Upper lobe of left lung (tissue), 6 donors: ENCODE measurements around the gene PRPH. TPM values are rescaled to one million over a fixed set of nuclear protein-coding genes. Genes with fewer than 3 reads are reported as not detected.

Source experiments
- ATAC-seq, 2 donors: fragments of 200-7000 bp; cut with Tn5 transposase; one replicate each; pipeline ENCODE4 v1.9.1; 2022; ENCODE audit warnings: mild to moderate bottlenecking in 2 of 2, moderate library complexity in 2 of 2; ENCODE audit not compliant: low FRiP score in 2 of 2
- DNase-seq, 2 donors: peaks; one replicate each; pipeline ENCODE4 v3.0.0-alpha.2; 2019 to 2020
- H3K27ac ChIP-seq, 4 donors: fragments of 200-600 bp; sonication (generic); one replicate each; pipeline ENCODE4 v1.5.1; 2016 to 2019
- H3K27me3 ChIP-seq, 4 donors: fragments of 200-600 bp; sonication (generic); one replicate each; pipeline ENCODE4 v1.5.1; 2017 to 2019
- H3K36me3 ChIP-seq, 4 donors: fragments of 200-600 bp; sonication (generic); one replicate each; pipeline ENCODE4 v1.5.1; 2016 to 2019
- H3K4me1 ChIP-seq, 4 donors: fragments of 200-600 bp; sonication (generic); one replicate each; pipeline ENCODE4 v1.5.1; 2018 to 2019
- H3K4me3 ChIP-seq, 4 donors: fragments of 200-600 bp; sonication (generic); one replicate each; pipeline ENCODE4 v1.5.1; 2017 to 2019; ENCODE audit warnings: mild to moderate bottlenecking in 2 of 4, moderate library complexity in 1 of 4
- H3K9me3 ChIP-seq, 4 donors: fragments of 200-600 bp; sonication (generic); one replicate each; pipeline ENCODE4 v1.5.1; 2018 to 2019
- CTCF ChIP-seq, 6 experiments: fragments of 450-650 bp in 4 of 6; fragments of 200-600 bp in 2 of 6; sonication (generic) in 2 of 6; IDR thresholded peaks; one replicate each; pipeline ENCODE4 v1.5.1; 2016 to 2019; ENCODE audit warnings: antibody characterized with exemption in 6 of 6
- EP300 ChIP-seq, 4 donors: sonication (generic); formaldehyde crosslinking; IDR thresholded peaks; one replicate each; pipeline ENCODE4 v1.5.1; 2017; ENCODE audit warnings: antibody characterized with exemption in 4 of 4, control low read depth in 2 of 4
- POLR2A ChIP-seq, 4 donors: fragments of 450-650 bp; IDR thresholded peaks; one replicate each; pipeline ENCODE4 v1.5.1; 2016 to 2017; ENCODE audit warnings: antibody characterized with exemption in 4 of 4, mild to moderate bottlenecking in 2 of 4
- POLR2AphosphoS5 ChIP-seq, 2 donors: sonication (generic); formaldehyde crosslinking; IDR thresholded peaks; one replicate each; pipeline ENCODE4 v1.5.1; 2017; ENCODE audit warnings: antibody characterized with exemption in 2 of 2
- WGBS, 2 donors: methylation state at CpG; one replicate each; pipeline ENCODE4 v1.1.5; 2017 to 2018; 5-methylcytosine and 5-hydroxymethylcytosine counted together
- total RNA-seq, 6 donors: library from RNA; depleted of rRNA in 4 of 6; stranded (reverse); fragments of >200 nt in 4 of 6; gene quantifications; one replicate each; pipeline versions ENCODE4 v1.1.0 to v1.2.1, GENCODE V29; 2016 to 2021
- donor health status: DM: no; HTN: no; CAD: no; lungs with moderate emphysema.
- donor health status: DM: no; HTN: yes; CAD: no; lungs with severe emphysema.

PRPH gene
- total RNA-seq, 6 donors from 2014 or later: 0.27 to 1.2 TPM; not detected in 4

- H3K9me3 ChIP-seq: no peaks in the 10 kb centered on the region
- peak overlapping the region; percentile 50 to 74 (median 58) for H3K4me3 ChIP-seq
- ATAC-seq (no peak), DNase-seq (no peak)
- 57 to 58% methylated on average over 11 to 12 of the region's 12 CpGs for WGBS, 2 donors
- H3K4me1 ChIP-seq: peaks cover 10 to 18% (median 11%) of the 10 kb centered on the region in 4 donors
- H3K36me3 ChIP-seq: no peaks in the 10 kb centered on the region
- no peaks in the 10 kb centered on the region for H3K27me3 ChIP-seq
- TF ChIP-seq POLR2AphosphoS5 (IDR thresholded peaks at IDR 0.05): no peak
- no peak for TF ChIP-seq POLR2A (IDR thresholded peaks at IDR 0.05)
- no peak for TF ChIP-seq CTCF (IDR thresholded peaks at IDR 0.05)
- no peak for TF ChIP-seq EP300 (IDR thresholded peaks at IDR 0.05)
- peak overlapping the region in 3 of 4 donors; percentile 63 to 74 (median 65) for H3K27ac ChIP-seq
Measured at GRCh38 chr12:49322367-49322707, 27.4 kb downstream of the PRPH start.

GRCh38 chr12:49322708-49323523 is 28.0 kb downstream of the PRPH start, which contains the start of gene TROAP:
Gene TROAP (plus strand): TSS chr12:49323255. CDS start chr12:49323609, 354 bp downstream.
- H3K27me3 ChIP-seq: no peaks in the 10 kb centered on the region
- peaks cover 10 to 18% (median 11%) of the 10 kb centered on the region in 4 donors for H3K4me1 ChIP-seq
- peak; percentile 100 for ATAC-seq
- peak; percentile 30 to 61 for TF ChIP-seq POLR2AphosphoS5 (IDR thresholded peaks at IDR 0.05)
- peak in 2 of 4 donors; percentile 42 to 81 for TF ChIP-seq POLR2A (IDR thresholded peaks at IDR 0.05)
- peak in 1 of 6 experiments; percentile 8 for TF ChIP-seq CTCF (IDR thresholded peaks at IDR 0.05)
- no peak for TF ChIP-seq EP300 (IDR thresholded peaks at IDR 0.05)
- 0 to 1% methylated on average over 36 to 54 of the region's 65 CpGs for WGBS, 2 donors
- H3K4me3 ChIP-seq: peak within 1 kb of the TSS; percentile 50 to 74 (median 58)
- peak within 1 kb of the TSS in 3 of 4 donors; percentile 63 to 74 (median 65) for H3K27ac ChIP-seq
- H3K9me3 ChIP-seq: no peaks in the 10 kb centered on the region
- DNase-seq: peak; percentile 96 to 97
- no peaks in the 10 kb centered on the region for H3K36me3 ChIP-seq

GRCh38 chr12:49323524-49324097 is 28.7 kb downstream of the PRPH start:
- TF ChIP-seq CTCF (IDR thresholded peaks at IDR 0.05): no peak
- no peak for TF ChIP-seq EP300 (IDR thresholded peaks at IDR 0.05)
- no peak for TF ChIP-seq POLR2A (IDR thresholded peaks at IDR 0.05)
- no peak for TF ChIP-seq POLR2AphosphoS5 (IDR thresholded peaks at IDR 0.05)
- Histone ChIP-seq H3K9me3 (no peaks in the 10 kb centered on the region), H3K27ac (no peak overlapping the region), H3K4me1 (peaks cover 10 to 18% (median 11%) of the 10 kb centered on the region in 4 donors), H3K4me3 (peak overlapping the region in 3 of 4 donors; percentile 51 to 74 (median 64)), H3K27me3 (no peaks in the 10 kb centered on the region), H3K36me3 (no peaks in the 10 kb centered on the region)
- ATAC-seq (no peak), DNase-seq (no peak)
- 8 to 18% methylated on average over 9 to 19 of the region's 19 CpGs for WGBS, 2 donors

- no peak overlapping the region for H3K27ac ChIP-seq
- DNase-seq (no peak), ATAC-seq (no peak)
- no peaks in the 10 kb centered on the region for H3K9me3 ChIP-seq
- H3K4me1 ChIP-seq: peaks cover 10 to 18% (median 11%) of the 10 kb centered on the region in 4 donors
- no peaks in the 10 kb centered on the region for H3K36me3 ChIP-seq
- TF ChIP-seq EP300 (IDR thresholded peaks at IDR 0.05): no peak
- TF ChIP-seq CTCF (IDR thresholded peaks at IDR 0.05): no peak
- no peak for TF ChIP-seq POLR2A (IDR thresholded peaks at IDR 0.05)
- no peak for TF ChIP-seq POLR2AphosphoS5 (IDR thresholded peaks at IDR 0.05)
- H3K27me3 ChIP-seq: no peaks in the 10 kb centered on the region
- WGBS, 2 donors: 71 to 91% methylated on average over 2 to 6 of the region's 6 CpGs
- H3K4me3 ChIP-seq: no peak overlapping the region
Measured at GRCh38 chr12:49325606-49326005, 30.7 kb downstream of the PRPH start.
